HUES48 (cell line): ENCODE results near the gene PARD3.

Experiments
- H3K27ac ChIP-seq: one replicate; pipeline ENCODE4 v1.7.0; 2013; ENCODE audit warnings: low read depth, low read length, inconsistent platforms
- H3K27me3 ChIP-seq: 2 replicates; pipeline ENCODE4 v1.6.1; 2013; ENCODE audit warnings: mild to moderate bottlenecking, low read length; ENCODE audit not compliant: control insufficient read depth, insufficient read depth
- H3K36me3 ChIP-seq: 2 replicates; pipeline ENCODE4 v1.6.1; 2013; ENCODE audit warnings: low read length; ENCODE audit not compliant: control insufficient read depth, insufficient read depth
- H3K4me1 ChIP-seq: 2 replicates; pipeline ENCODE4 v1.6.1; 2013; ENCODE audit warnings: mild to moderate bottlenecking, low read length; ENCODE audit not compliant: control insufficient read depth, insufficient read depth
- H3K4me3 ChIP-seq: 2 replicates; pipeline ENCODE4 v1.5.1; 2013; ENCODE audit warnings: mild to moderate bottlenecking, low read depth, low read length
- H3K9ac ChIP-seq: 2 replicates; pipeline ENCODE4 v1.6.1; 2013; ENCODE audit warnings: mild to moderate bottlenecking, low read depth, low read length, moderate library complexity
- H3K9me3 ChIP-seq: 2 replicates; pipeline ENCODE4 v1.6.1; 2013; ENCODE audit warnings: low read length; ENCODE audit not compliant: control insufficient read depth, insufficient read depth

Gene PARD3

GRCh38 chr10:34249634-34250033 is 565.5 kb downstream of the PARD3 start:
- no peaks in the 10 kb centered on the region for H3K27me3 ChIP-seq
- H3K9ac ChIP-seq = no peak overlapping the region
- no peak overlapping the region for H3K27ac ChIP-seq
- H3K4me3 ChIP-seq = no peak overlapping the region
- no peaks in the 10 kb centered on the region for H3K9me3 ChIP-seq
- no peaks in the 10 kb centered on the region for H3K36me3 ChIP-seq
- peaks cover 11% of the 10 kb centered on the region for H3K4me1 ChIP-seq

- no peak overlapping the region for H3K27ac ChIP-seq
- H3K9ac ChIP-seq = no peak overlapping the region
- no peaks in the 10 kb centered on the region for H3K9me3 ChIP-seq
- H3K4me1 ChIP-seq = peaks cover 10% of the 10 kb centered on the region; the same call in 1 of the 2 replicates
- no peak overlapping the region for H3K4me3 ChIP-seq
- H3K36me3 ChIP-seq = no peaks in the 10 kb centered on the region
- no peaks in the 10 kb centered on the region for H3K27me3 ChIP-seq
Measured at GRCh38 chr10:34247560-34247959, 567.5 kb downstream of the PARD3 start.

- H3K27ac ChIP-seq = no peak overlapping the region
- no peaks in the 10 kb centered on the region for H3K27me3 ChIP-seq
- H3K4me1 ChIP-seq = no peaks in the 10 kb centered on the region
- H3K9me3 ChIP-seq = no peaks in the 10 kb centered on the region
- H3K4me3 ChIP-seq = no peak overlapping the region
- H3K36me3 ChIP-seq = no peaks in the 10 kb centered on the region
- no peak overlapping the region for H3K9ac ChIP-seq
Measured at GRCh38 chr10:34244756-34245484, 570.2 kb downstream of the PARD3 start.

GRCh38 chr10:34241226-34242000 is 573.7 kb downstream of the PARD3 start:
- Histone ChIP-seq H3K9me3 (no peaks in the 10 kb centered on the region), H3K4me1 (peaks cover 11% of the 10 kb centered on the region; the same call in 1 of the 2 replicates), H3K9ac (no peak overlapping the region), H3K27ac (no peak overlapping the region), H3K36me3 (no peaks in the 10 kb centered on the region), H3K4me3 (no peak overlapping the region), H3K27me3 (no peaks in the 10 kb centered on the region)

GRCh38 chr10:34240039-34240438 is 575.1 kb downstream of the PARD3 start:
- Histone ChIP-seq H3K4me1 (peaks cover 20% of the 10 kb centered on the region), H3K9ac (no peak overlapping the region), H3K9me3 (no peaks in the 10 kb centered on the region), H3K4me3 (no peak overlapping the region), H3K27me3 (no peaks in the 10 kb centered on the region), H3K36me3 (no peaks in the 10 kb centered on the region), H3K27ac (no peak overlapping the region)

GRCh38 chr10:34237898-34238455 is 577.1 kb downstream of the PARD3 start:
- no peaks in the 10 kb centered on the region for H3K36me3 ChIP-seq
- no peak overlapping the region for H3K27ac ChIP-seq

GRCh38 chr10:34236931-34237330 is 578.2 kb downstream of the PARD3 start:
- Histone ChIP-seq H3K27ac (no peak overlapping the region), H3K9me3 (no peaks in the 10 kb centered on the region), H3K36me3 (no peaks in the 10 kb centered on the region), H3K9ac (no peak overlapping the region), H3K4me1 (peaks cover 23% of the 10 kb centered on the region), H3K4me3 (no peak overlapping the region), H3K27me3 (no peaks in the 10 kb centered on the region)

More at GRCh38 chr10:34237898-34238455, 577.1 kb downstream of the PARD3 start:
- no peaks in the 10 kb centered on the region for H3K9me3 ChIP-seq
- no peak overlapping the region for H3K4me3 ChIP-seq
- H3K4me1 ChIP-seq = peaks cover 23% of the 10 kb centered on the region
- H3K27me3 ChIP-seq = no peaks in the 10 kb centered on the region
- no peak overlapping the region for H3K9ac ChIP-seq

- no peak overlapping the region for H3K9ac ChIP-seq
Measured at GRCh38 chr10:34235164-34235832, 579.8 kb downstream of the PARD3 start.

GRCh38 chr10:34232481-34232880 is 582.6 kb downstream of the PARD3 start:
- Histone ChIP-seq H3K27ac (no peak overlapping the region), H3K9ac (no peak overlapping the region), H3K4me3 (no peak overlapping the region), H3K36me3 (no peaks in the 10 kb centered on the region), H3K27me3 (no peaks in the 10 kb centered on the region), H3K4me1 (peaks cover 12% of the 10 kb centered on the region), H3K9me3 (no peaks in the 10 kb centered on the region)

More at GRCh38 chr10:34235164-34235832, 579.8 kb downstream of the PARD3 start:
- Histone ChIP-seq H3K27me3 (no peaks in the 10 kb centered on the region), H3K4me1 (peaks cover 23% of the 10 kb centered on the region), H3K27ac (no peak overlapping the region), H3K9me3 (no peaks in the 10 kb centered on the region), H3K36me3 (no peaks in the 10 kb centered on the region), H3K4me3 (no peak overlapping the region)

- Histone ChIP-seq H3K36me3 (no peaks in the 10 kb centered on the region), H3K4me1 (peaks cover 12% of the 10 kb centered on the region), H3K27me3 (no peaks in the 10 kb centered on the region), H3K27ac (no peak overlapping the region), H3K9ac (no peak overlapping the region), H3K4me3 (no peak overlapping the region), H3K9me3 (no peaks in the 10 kb centered on the region)
Measured at GRCh38 chr10:34231441-34232180, 583.5 kb downstream of the PARD3 start.
